MCF 10A (cell line): ENCODE measurements around the gene TUBA3E. TPM values are rescaled to one million over a fixed set of nuclear protein-coding genes. Genes with fewer than 3 reads are reported as not detected.
A peak's percentile ranks its signal among the peaks of the same experiment; 100 is the strongest.
"Not testable (repeated sequence)": the region's sequence is repeated elsewhere in the genome, so short reads cannot be mapped to it uniquely, and the experiment has no call there.

Experiments used
- BruUV-seq: library from RNA; stranded (reverse); fragments of 400-500 nt; replicated peaks from 2 replicates; lab custom pipeline; 2021; lab: Mats Ljungman, UMichigan
- CTCF ChIA-PET: fragments of 300-600 bp; sonication (Branson Sonifier 250); formaldehyde crosslinking; extraction: SDS; loops from one replicate; lab custom pipeline; 2021; ENCODE audit warnings: antibody characterized with exemption, inconsistent platforms; lab: Yijun Ruan, JAX
- POLR2A ChIA-PET: fragments of 300-600, 350-650 bp; sonication (Branson Sonifier 250); formaldehyde crosslinking; extraction: SDS; loops from one replicate; lab custom pipeline; 2020; ENCODE audit warnings: antibody characterized with exemption, inconsistent platforms; lab: Yijun Ruan, JAX
- DNase-seq: peaks from one replicate; pipeline ENCODE4 v3.0.0-alpha.2; 2018; ENCODE audit not compliant: unreplicated experiment
- H3K27ac Mint-ChIP-seq: one replicate; pipeline ENCODE4 v1.8.0; 2022; ENCODE audit warnings: mild to moderate bottlenecking, low read depth, mixed read lengths; ENCODE audit not compliant: unreplicated experiment
- H3K27me3 Mint-ChIP-seq: one replicate; pipeline ENCODE4 v1.8.0; 2022; ENCODE audit warnings: mixed read lengths; ENCODE audit not compliant: insufficient read depth, unreplicated experiment
- H3K36me3 Mint-ChIP-seq: one replicate; pipeline ENCODE4 v1.8.0; 2022; ENCODE audit warnings: mild to moderate bottlenecking, moderate library complexity, mixed read lengths; ENCODE audit not compliant: insufficient read depth, unreplicated experiment
- H3K4me1 Mint-ChIP-seq: one replicate; pipeline ENCODE4 v1.8.0; 2022; ENCODE audit warnings: mixed read lengths; ENCODE audit not compliant: insufficient read depth, unreplicated experiment
- H3K4me3 Mint-ChIP-seq: one replicate; pipeline ENCODE4 v1.8.0; 2022; ENCODE audit warnings: mild to moderate bottlenecking, moderate library complexity, mixed read lengths; ENCODE audit not compliant: unreplicated experiment
- H3K9me3 Mint-ChIP-seq: one replicate; pipeline ENCODE4 v1.8.0; 2022; ENCODE audit warnings: mixed read lengths; ENCODE audit not compliant: unreplicated experiment
- CTCF ChIP-seq: fragments of 200-600 bp; IDR thresholded peaks from one replicate; pipeline ENCODE4 v1.8.0; 2022; ENCODE audit warnings: antibody characterized with exemption, mild to moderate bottlenecking; ENCODE audit not compliant: unreplicated experiment
- intact Hi-C: fragments of 100-400 bp; cut with micrococcal nuclease; formaldehyde crosslinking; loops from 2 replicates; pipeline ENCODE4 v1.14.1; 2022
- total RNA-seq: library from RNA; stranded (reverse); gene quantifications from 2 replicates; pipeline ENCODE4 v1.2.3, GENCODE V29; 2022

Gene TUBA3E
- total RNA-seq, 1 experiment from 2014 or later, result not detected

GRCh38 chr2:130181325-130181879 is 16.8 kb downstream of the TUBA3E start, which contains the start of gene SMPD4:
TSS of gene SMPD4 (minus strand) at chr2:130181602. CDS start at chr2:130176592, 5,010 bp downstream.
- peaks cover 12% of the 10 kb centered on the region for H3K36me3 Mint-ChIP-seq

GRCh38 chr2:130180404-130181324 is 17.6 kb downstream of the TUBA3E start:
- DNase-seq, result peak; percentile 5
- BruUV-seq, result TSS peak; percentile 65
- Mint-ChIP-seq H3K4me3 (peak overlapping the region; percentile 85), H3K36me3 (peaks cover 11% of the 10 kb centered on the region), H3K27ac (peak overlapping the region; percentile 92)
- H3K9me3 Mint-ChIP-seq, H3K4me1 Mint-ChIP-seq, H3K27me3 Mint-ChIP-seq: not testable (repeated sequence)
- CTCF ChIA-PET, result interaction anchor here (0.6 to 5.7 kb wide), 11 partner anchors 10 to 1329 kb away, joined by 3 to 90 read pairs (median 4); partner anchors contain the start of gene IMP4
- POLR2A ChIA-PET, result interaction anchor here (0.6 to 4.0 kb wide), 10 partner anchors 10 to 174 kb away, joined by 3 to 61 read pairs (median 6); partner anchors contain the start of gene IMP4
- intact Hi-C loops, result loop anchor here (1.0 to 10.0 kb wide), 2 partner anchors 74 to 152 kb away; no protein-coding TSS in a partner anchor

More at GRCh38 chr2:130181325-130181879, 16.8 kb downstream of the TUBA3E start, which contains the start of gene SMPD4:
- CTCF ChIA-PET, result interaction anchor here (0.6 to 5.7 kb wide), 10 partner anchors 10 to 463 kb away, joined by 3 to 90 read pairs (median 4); partner anchors contain the start of genes IMP4 and PTPN18
- DNase-seq, result peak; percentile 96
- H3K4me3 Mint-ChIP-seq, result peak within 1 kb of the TSS; percentile 85
- POLR2A ChIA-PET, result interaction anchor here (0.6 to 4.0 kb wide), 11 partner anchors 10 to 173 kb away, joined by 3 to 61 read pairs (median 5); partner anchors contain the start of gene IMP4
- H3K27ac Mint-ChIP-seq, result peak within 1 kb of the TSS; percentile 92
- BruUV-seq, result no TSS peak
- intact Hi-C loops, result loop anchor here (1.0 to 10.0 kb wide), 2 partner anchors 73 to 151 kb away; no protein-coding TSS in a partner anchor
- H3K4me1 Mint-ChIP-seq, result peaks cover 5% of the 10 kb centered on the region
- H3K27me3 Mint-ChIP-seq, result no peaks in the 10 kb centered on the region
- TF ChIP-seq CTCF, result no peak
- no peaks in the 10 kb centered on the region for H3K9me3 Mint-ChIP-seq

- intact Hi-C loops, H3K27ac Mint-ChIP-seq, POLR2A ChIA-PET, BruUV-seq, H3K4me1 Mint-ChIP-seq, CTCF ChIA-PET, DNase-seq, H3K9me3 Mint-ChIP-seq, H3K27me3 Mint-ChIP-seq, H3K4me3 Mint-ChIP-seq: not testable (repeated sequence)
- peaks cover 46% of the 10 kb centered on the region for H3K36me3 Mint-ChIP-seq
Measured at GRCh38 chr2:130174866-130175265, 23.4 kb downstream of the TUBA3E start.

- no peak for TF ChIP-seq CTCF
- Mint-ChIP-seq H3K4me3 (no peak overlapping the region), H3K27me3 (no peaks in the 10 kb centered on the region), H3K36me3 (peaks cover 69% of the 10 kb centered on the region), H3K4me1 (no peaks in the 10 kb centered on the region), H3K27ac (no peak overlapping the region), H3K9me3 (no peaks in the 10 kb centered on the region)
- BruUV-seq, result no TSS peak
- DNase-seq, result no peak
- CTCF ChIA-PET, result interaction anchor here (0.7 to 1.2 kb wide), 3 partner anchors 9 to 161 kb away, joined by 3 to 5 read pairs (median 4); no protein-coding TSS in a partner anchor
- intact Hi-C loops, result no loop called here
- POLR2A ChIA-PET, result no interaction called here
Measured at GRCh38 chr2:130169896-130170295, 28.3 kb downstream of the TUBA3E start.

GRCh38 chr2:130169163-130169562 is 29.1 kb downstream of the TUBA3E start:
- BruUV-seq, H3K4me3 Mint-ChIP-seq, POLR2A ChIA-PET, H3K9me3 Mint-ChIP-seq, H3K27me3 Mint-ChIP-seq, intact Hi-C loops, H3K4me1 Mint-ChIP-seq, H3K27ac Mint-ChIP-seq, DNase-seq: not testable (repeated sequence)
- peaks cover 73% of the 10 kb centered on the region for H3K36me3 Mint-ChIP-seq
- CTCF ChIA-PET, result interaction anchor here (0.7 kb wide), 2 partner anchors 13 to 1909 kb away, joined by 3 to 4 read pairs; no protein-coding TSS in a partner anchor

- peaks cover 73% of the 10 kb centered on the region for H3K36me3 Mint-ChIP-seq
- H3K27me3 Mint-ChIP-seq, CTCF ChIA-PET, BruUV-seq, intact Hi-C loops, DNase-seq, H3K4me1 Mint-ChIP-seq, H3K9me3 Mint-ChIP-seq, POLR2A ChIA-PET, H3K27ac Mint-ChIP-seq, H3K4me3 Mint-ChIP-seq: not testable (repeated sequence)
Measured at GRCh38 chr2:130166611-130167010, 31.6 kb downstream of the TUBA3E start.
